GM23248 (cell line): ENCODE data around the gene FGF2. TPM values are rescaled to one million over a fixed set of nuclear protein-coding genes. Genes with fewer than 3 reads are reported as not detected.

Source experiments
- DNase-seq: peaks from one replicate; pipeline ENCODE4 v3.0.0-alpha.2; 2015
- H2AFZ ChIP-seq: fragments of 200-600 bp; sonication (generic); 2 replicates; pipeline ENCODE4 v1.6.1; 2016; ENCODE audit warnings: antibody characterized with exemption
- H3F3A ChIP-seq: fragments of 200-600 bp; sonication (generic); 2 replicates; pipeline ENCODE4 v1.6.1; 2016; ENCODE audit warnings: mild to moderate bottlenecking, antibody characterized with exemption, mixed run types; ENCODE audit not compliant: insufficient read depth
- H3K27ac ChIP-seq: fragments of 200-600 bp; sonication (generic); 2 replicates; pipeline ENCODE4 v1.5.1; 2016; ENCODE audit warnings: mild to moderate bottlenecking
- H3K27me3 ChIP-seq: fragments of 200-600 bp; sonication (generic); replicated peaks from 2 replicates; pipeline ENCODE4 v1.6.1; 2016; ENCODE audit warnings: mild to moderate bottlenecking; ENCODE audit not compliant: insufficient read depth
- H3K36me3 ChIP-seq: fragments of 200-600 bp; sonication (generic); 2 replicates; pipeline ENCODE4 v1.6.1; 2016; ENCODE audit warnings: low read depth, mild to moderate bottlenecking
- H3K4me1 ChIP-seq: fragments of 200-600 bp; sonication (generic); 2 replicates; pipeline ENCODE4 v1.6.1; 2016; ENCODE audit warnings: mild to moderate bottlenecking; ENCODE audit not compliant: insufficient read depth
- H3K4me2 ChIP-seq: fragments of 200-600 bp; sonication (generic); one replicate; pipeline ENCODE4 v1.6.1; 2016; ENCODE audit warnings: mild to moderate bottlenecking; ENCODE audit not compliant: unreplicated experiment
- H3K4me3 ChIP-seq: fragments of 200-600 bp; sonication (generic); 2 replicates; pipeline ENCODE4 v1.5.1; 2016; ENCODE audit warnings: mild to moderate bottlenecking
- H3K79me2 ChIP-seq: fragments of 200-600 bp; sonication (generic); 2 replicates; pipeline ENCODE4 v1.6.1; 2016; ENCODE audit warnings: mild to moderate bottlenecking; ENCODE audit not compliant: insufficient read depth
- H3K9ac ChIP-seq: fragments of 200-600 bp; sonication (generic); 2 replicates; pipeline ENCODE4 v1.6.1; 2016; ENCODE audit warnings: mild to moderate bottlenecking
- H3K9me2 ChIP-seq: fragments of 200-600 bp; sonication (generic); 2 replicates; pipeline ENCODE4 v1.6.1; 2016; ENCODE audit warnings: mixed run types, mild to moderate bottlenecking, moderate library complexity; ENCODE audit not compliant: insufficient read depth
- H3K9me3 ChIP-seq: fragments of 200-600 bp; sonication (generic); one replicate; pipeline ENCODE4 v1.6.1; 2017; ENCODE audit warnings: low read depth
- H4K20me1 ChIP-seq: fragments of 200-600 bp; sonication (generic); 2 replicates; pipeline ENCODE4 v1.6.0; 2016; ENCODE audit not compliant: insufficient read depth
- EZH2 ChIP-seq: fragments of 200-600 bp; sonication (generic); IDR thresholded peaks from 2 replicates; pipeline ENCODE4 v1.6.1; 2018; ENCODE audit warnings: antibody characterized with exemption, mild to moderate bottlenecking; ENCODE audit not compliant: insufficient read depth, poor library complexity, severe bottlenecking
- EZH2phosphoT487 ChIP-seq: fragments of 200-600 bp; sonication (generic); IDR thresholded peaks from 2 replicates; pipeline ENCODE4 v1.6.1; 2018; ENCODE audit warnings: antibody characterized with exemption, moderate library complexity, mild to moderate bottlenecking, low read depth; ENCODE audit not compliant: insufficient read depth
- WGBS, 2 experiments: methylation state at CpG; one replicate each; pipeline ENCODE4 v1.1.6; 2015 to 2017; ENCODE audit warnings: low lambda C conversion rate in 2 of 2, low coverage in 1 of 2; ENCODE audit errors: missing lambda C conversion rate in 2 of 2; 5-methylcytosine and 5-hydroxymethylcytosine counted together
- in situ Hi-C: fragments of 300-500 bp; cut with MboI; formaldehyde crosslinking; loops from 2 replicates; pipeline ENCODE4 v1.15.0; 2020
- polyA plus RNA-seq: library from polyadenylated mRNA; unstranded; fragments of >200 nt; fragmentation: Nextera tagmentation; extraction: Ambion mirVana; gene quantifications from 2 replicates; pipeline ENCODE4 v1.2.1, GENCODE V29; 2016
- total RNA-seq: library from RNA; depleted of rRNA; stranded (reverse); fragments of >200 nt; shearing (Covaris generic); gene quantifications from 2 replicates; pipeline ENCODE4 v1.2.3, GENCODE V29; 2014; rRNA removed

Gene FGF2
- total RNA-seq = 293 and 306 TPM in 2 replicates
- polyA plus RNA-seq = 36.9 and 38.4 TPM in 2 replicates

DNA sequence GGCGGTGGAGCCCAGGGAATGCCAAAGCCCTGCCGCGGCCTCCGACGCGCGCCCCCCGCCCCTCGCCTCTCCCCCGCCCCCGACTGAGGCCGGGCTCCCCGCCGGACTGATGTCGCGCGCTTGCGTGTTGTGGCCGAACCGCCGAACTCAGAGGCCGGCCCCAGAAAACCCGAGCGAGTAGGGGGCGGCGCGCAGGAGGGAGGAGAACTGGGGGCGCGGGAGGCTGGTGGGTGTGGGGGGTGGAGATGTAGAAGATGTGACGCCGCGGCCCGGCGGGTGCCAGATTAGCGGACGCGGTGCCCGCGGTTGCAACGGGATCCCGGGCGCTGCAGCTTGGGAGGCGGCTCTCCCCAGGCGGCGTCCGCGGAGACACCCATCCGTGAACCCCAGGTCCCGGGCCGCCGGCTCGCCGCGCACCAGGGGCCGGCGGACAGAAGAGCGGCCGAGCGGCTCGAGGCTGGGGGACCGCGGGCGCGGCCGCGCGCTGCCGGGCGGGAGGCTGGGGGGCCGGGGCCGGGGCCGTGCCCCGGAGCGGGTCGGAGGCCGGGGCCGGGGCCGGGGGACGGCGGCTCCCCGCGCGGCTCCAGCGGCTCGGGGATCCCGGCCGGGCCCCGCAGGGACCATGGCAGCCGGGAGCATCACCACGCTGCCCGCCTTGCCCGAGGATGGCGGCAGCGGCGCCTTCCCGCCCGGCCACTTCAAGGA lies at the start of gene FGF2:
Gene FGF2, plus strand, starts transcription at position 279 of the 705 bp plus-strand sequence. Its CDS starts 344 bp downstream, at position 623.
- H3K27me3 ChIP-seq = no peaks in the 10 kb centered on the region
- H3K36me3 ChIP-seq = peaks cover 22% of the 10 kb centered on the region
- H3K9me3 ChIP-seq = no peaks in the 10 kb centered on the region
- in situ Hi-C loops = no loop called here
- H3K79me2 ChIP-seq = peaks cover 47% of the 10 kb centered on the region
- H3K9me2 ChIP-seq = no peaks in the 10 kb centered on the region
- 0 out of 2 replicates have a peak, but pooled peaks cover 3% of the 10 kb centered on the region for H4K20me1 ChIP-seq
- WGBS, 2 experiments = 0 to 1% methylated on average over 7 to 40 of the region's 97 CpGs
- H3K9ac ChIP-seq = peak within 1 kb of the TSS; percentile 86
- peak; percentile 86 for DNase-seq
- TF ChIP-seq EZH2phosphoT487 = no peak
- peak within 1 kb of the TSS; percentile 86 for H2AFZ ChIP-seq
- H3K4me2 ChIP-seq = peak within 1 kb of the TSS; percentile 98
- H3K4me1 ChIP-seq = peaks cover 33% of the 10 kb centered on the region
- peak within 1 kb of the TSS; percentile 84 for H3K4me3 ChIP-seq
- peak within 1 kb of the TSS; percentile 95 for H3K27ac ChIP-seq
- H3F3A ChIP-seq = peaks cover 52% of the 10 kb centered on the region

GRCh38 chr4:122776916-122777315 lies 49.7 kb upstream of the FGF2 start:
- 72 to 73% methylated on average over 4 of the region's 4 CpGs for WGBS, 2 experiments
- Histone ChIP-seq H3K9me3 (no peaks in the 10 kb centered on the region), H3K27me3 (no peaks in the 10 kb centered on the region), H3K9me2 (no peaks in the 10 kb centered on the region), H3K4me1 (peaks cover 54% of the 10 kb centered on the region), H2AFZ (no peak overlapping the region), H3K27ac (peak overlapping the region; percentile 79), H3K36me3 (no peaks in the 10 kb centered on the region), H4K20me1 (no peaks in the 10 kb centered on the region), H3K9ac (no peak overlapping the region), H3F3A (peaks cover 45% of the 10 kb centered on the region), H3K4me3 (no peak overlapping the region), H3K79me2 (peaks cover 44% of the 10 kb centered on the region), H3K4me2 (no peak overlapping the region)
- TF ChIP-seq EZH2phosphoT487 (no peak), EZH2 (no peak)
- in situ Hi-C loops = no loop called here
- no peak for DNase-seq

GRCh38 chr4:122777846-122778673 lies 48.6 kb upstream of the FGF2 start:
- H3K79me2 ChIP-seq = peaks cover 49% of the 10 kb centered on the region
- H4K20me1 ChIP-seq = no peaks in the 10 kb centered on the region
- H3F3A ChIP-seq = peaks cover 45% of the 10 kb centered on the region
- H3K9me3 ChIP-seq = no peaks in the 10 kb centered on the region
- peak; percentile 88 for TF ChIP-seq EZH2phosphoT487
- no peak for TF ChIP-seq EZH2
- H3K27ac ChIP-seq = peak overlapping the region; percentile 79
- H3K9ac ChIP-seq = peak overlapping the region; percentile 9; the same call in 1 of the 2 replicates
- peak overlapping the region; percentile 45 for H3K4me2 ChIP-seq
- H2AFZ ChIP-seq = no peak overlapping the region
- DNase-seq = peak; percentile 91
- H3K4me1 ChIP-seq = peaks cover 54% of the 10 kb centered on the region
- in situ Hi-C loops = no loop called here
- WGBS, 2 experiments = 44 to 51% methylated on average over 7 of the region's 7 CpGs
- H3K4me3 ChIP-seq = peak overlapping the region; percentile 0; the same call in 1 of the 2 replicates
- no peaks in the 10 kb centered on the region for H3K9me2 ChIP-seq
- no peaks in the 10 kb centered on the region for H3K36me3 ChIP-seq
- H3K27me3 ChIP-seq = no peaks in the 10 kb centered on the region

- peaks cover 60% of the 10 kb centered on the region for H3F3A ChIP-seq
- H3K4me1 ChIP-seq = peaks cover 66% of the 10 kb centered on the region
- in situ Hi-C loops = no loop called here
- no peak for DNase-seq
- H3K9me2 ChIP-seq = no peaks in the 10 kb centered on the region
- peak overlapping the region; percentile 12; the same call in 1 of the 2 replicates for H2AFZ ChIP-seq
- H4K20me1 ChIP-seq = no peaks in the 10 kb centered on the region
- WGBS, 2 experiments = 40 to 46% methylated on average over 2 of the region's 2 CpGs
- no peak overlapping the region for H3K4me3 ChIP-seq
- no peak overlapping the region for H3K9ac ChIP-seq
- no peaks in the 10 kb centered on the region for H3K36me3 ChIP-seq
- peaks cover 53% of the 10 kb centered on the region for H3K79me2 ChIP-seq
- no peaks in the 10 kb centered on the region for H3K9me3 ChIP-seq
- peak overlapping the region; percentile 6 for H3K4me2 ChIP-seq
- no peaks in the 10 kb centered on the region for H3K27me3 ChIP-seq
- TF ChIP-seq EZH2 = no peak
- no peak for TF ChIP-seq EZH2phosphoT487
- H3K27ac ChIP-seq = no peak overlapping the region; the same call in 1 of the 2 replicates
Observed at GRCh38 chr4:122781486-122781885, 45.1 kb upstream of the FGF2 start.
